K562 (cell line): ENCODE data around the gene PCBP3. TPM values are rescaled to one million over a fixed set of nuclear protein-coding genes. Genes with fewer than 3 reads are reported as not detected.
A peak's percentile ranks its signal among the peaks of the same experiment; 100 is the strongest.

Experiments used
- ATAC-seq: fragments of 200-7000 bp; cut with Tn5 transposase; 3 replicates; pipeline ENCODE4 v1.9.1; 2020; ENCODE audit warnings: moderate library complexity
- BruUV-seq: library from RNA; stranded (reverse); fragments of 400-500 nt; replicated peaks from 2 replicates; lab custom pipeline; 2021; lab: Mats Ljungman, UMichigan
- CTCF ChIA-PET: fragments of 300-600 bp; formaldehyde crosslinking; extraction: SDS; loops from one replicate; lab custom pipeline; 2021; ENCODE audit warnings: low intra/inter-chr PET ratio; lab: Yijun Ruan, JAX
- POLR2A ChIA-PET: fragments of 300-600, 350-650 bp; sonication (Branson Sonifier 250); formaldehyde crosslinking; extraction: SDS; loops from one replicate; lab custom pipeline; 2021; ENCODE audit warnings: antibody characterized with exemption, inconsistent platforms; lab: Yijun Ruan, JAX
- DNase-seq, 4 experiments: peaks; one replicate each; pipeline versions ENCODE4 v3.0.0 to v3.0.0-alpha.2; 2011 to 2018; ENCODE audit warnings: low spot score in 3 of 4, mixed read lengths in 3 of 4; ENCODE audit errors: extremely low read depth in 1 of 4
- FAIRE-seq: peaks from 2 replicates; lab custom pipeline; 2011; peaks lifted over from hg19 to GRCh38; lab: Jason Lieb, UNC
- H2AFZ ChIP-seq: 2 replicates; pipeline ENCODE4 v1.6.0; 2011; ENCODE audit warnings: low read depth, low read length, control low read depth, inconsistent platforms
- H3K27ac ChIP-seq: fragments of 200-600 bp; 3 replicates; pipeline ENCODE4 v1.8.0; 2011; ENCODE audit warnings: low read depth, mild to moderate bottlenecking, control low read depth, inconsistent platforms, low read length, moderate library complexity, mixed read lengths; ENCODE audit errors: extremely low read depth
- H3K27me3 ChIP-seq, 2 experiments: fragments of 300-600 bp in 1 of 2; 2 replicates in 1 of 2; 3 replicates in 1 of 2; pipeline versions ENCODE4 v1.6.0 to v1.8.0; 2011; ENCODE audit warnings: inconsistent platforms in 2 of 2, low read length in 2 of 2, mild to moderate bottlenecking in 1 of 2, mixed read lengths in 1 of 2, moderate library complexity in 1 of 2; ENCODE audit not compliant: control insufficient read depth in 2 of 2, insufficient read depth in 2 of 2
- H3K36me3 ChIP-seq: fragments of 300-600 bp; 3 replicates; pipeline ENCODE4 v1.8.0; 2011; ENCODE audit warnings: mild to moderate bottlenecking, low read length, inconsistent platforms; ENCODE audit not compliant: control insufficient read depth, insufficient read depth
- H3K4me1 ChIP-seq, 2 experiments: fragments of 200-600 bp in 1 of 2; replicated peaks in 1 of 2; 2 replicates in 1 of 2; 3 replicates in 1 of 2; pipeline versions ENCODE4 v1.5.1 to v1.8.0; 2011; ENCODE audit warnings: inconsistent platforms in 2 of 2, low read length in 2 of 2, mild to moderate bottlenecking in 1 of 2, mixed read lengths in 1 of 2, moderate library complexity in 1 of 2; ENCODE audit not compliant: control insufficient read depth in 2 of 2, insufficient read depth in 2 of 2
- H3K4me2 ChIP-seq: 2 replicates; pipeline ENCODE4 v1.6.1; 2011; ENCODE audit warnings: low read length, control low read depth, inconsistent platforms, mixed read lengths; ENCODE audit not compliant: insufficient read depth
- H3K4me3 ChIP-seq: fragments of 200-600 bp; sonication (generic), shearing (Covaris generic); 2 replicates; pipeline ENCODE4 v1.5.1; 2016; ENCODE audit warnings: control low read depth, inconsistent platforms
- H3K79me2 ChIP-seq: fragments of 200-600 bp; 3 replicates; pipeline ENCODE4 v1.8.0; 2011; ENCODE audit warnings: low read length, inconsistent platforms; ENCODE audit not compliant: control insufficient read depth, insufficient read depth
- H3K9ac ChIP-seq, 2 experiments: 2 replicates each; pipeline versions ENCODE4 v1.6.0 to v1.6.1; 2011; ENCODE audit warnings: low read depth in 2 of 2, low read length in 2 of 2, control low read depth in 1 of 2, inconsistent platforms in 1 of 2, mild to moderate bottlenecking in 1 of 2, mixed read lengths in 1 of 2; ENCODE audit not compliant: insufficient read depth in 1 of 2
- H3K9me1 ChIP-seq: one replicate; pipeline ENCODE4 v1.6.0; 2011; ENCODE audit warnings: inconsistent platforms, mild to moderate bottlenecking, low read length, moderate library complexity; ENCODE audit not compliant: control insufficient read depth, insufficient read depth
- H3K9me3 ChIP-seq: replicated peaks from 2 replicates; pipeline ENCODE4 v1.5.1; 2011; ENCODE audit warnings: low read depth, low read length, inconsistent platforms; ENCODE audit not compliant: control insufficient read depth, insufficient read depth
- H4K20me1 ChIP-seq: replicated peaks from 2 replicates; pipeline ENCODE4 v1.6.1; 2011; ENCODE audit warnings: low read length, inconsistent platforms, mixed read lengths; ENCODE audit not compliant: control insufficient read depth, insufficient read depth
- NELFE ChIP-seq: IDR thresholded peaks from 2 replicates; pipeline ENCODE4 v1.6.1; 2011; ENCODE audit warnings: mild to moderate bottlenecking; ENCODE audit not compliant: insufficient read depth, insufficient read length
- NFIC ChIP-seq: fragments of 450-650 bp; IDR thresholded peaks from 2 replicates; pipeline ENCODE4 v1.6.1; 2017; ENCODE audit warnings: mild to moderate bottlenecking, inconsistent platforms
- RCOR1 ChIP-seq, 2 experiments: IDR thresholded peaks; 2 replicates each; pipeline ENCODE4 v1.6.1; 2012; ENCODE audit warnings: low read depth in 2 of 2, low read length in 2 of 2, borderline replicate concordance in 1 of 2, improper control_type of control experiment in 1 of 2
- WGBS: fragments of 100-300 bp; shearing (Covaris generic); methylation state at CpG from one replicate; pipeline ENCODE4 v1.1.6; 2016; ENCODE audit warnings: low coverage, mixed read lengths; ENCODE audit not compliant: insufficient coverage; ENCODE audit errors: missing lambda C conversion rate; 5-methylcytosine and 5-hydroxymethylcytosine counted together
- in situ Hi-C: fragments of 300-500 bp; cut with MboI; formaldehyde crosslinking; loops from 4 replicates; pipeline ENCODE4 v1.15.0; 2018; ENCODE audit warnings: inconsistent platforms, mixed read lengths
- intact Hi-C: fragments of 100-400 bp; cut with micrococcal nuclease; formaldehyde crosslinking; loops from 2 replicates; pipeline ENCODE4 v1.14.2; 2022
- polyA plus RNA-seq, 8 experiments: library from polyadenylated mRNA; depleted of rRNA in 4 of 8; stranded (reverse) in 5 of 8; unstranded in 3 of 8; fragments of >200 nt; fragmentation: Nextera tagmentation in 2 of 8; fragmentation: Illumina TruSeq in 1 of 8; extraction: Ambion mirVana in 2 of 8; extraction: Trizol in 1 of 8; gene quantifications; 2 replicates each; pipeline versions ENCODE4 v1.2.1 to v1.2.3, GENCODE V29; 2011 to 2014; ENCODE audit warnings: inconsistent platforms in 1 of 8, missing spikeins in 1 of 8
- total RNA-seq, 7 experiments: library from RNA; depleted of rRNA in 6 of 7; stranded (reverse); fragments of >200 nt in 6 of 7; fragmentation: Illumina TruSeq in 2 of 7; extraction: Trizol in 2 of 7; gene quantifications; 2 replicates each; pipeline versions ENCODE4 v1.2.1 to v1.2.3, GENCODE V29; 2011 to 2021; ENCODE audit warnings: low replicate concordance in 1 of 7
- TF ChIP-seq, protein P1 (sequence below): sonication (generic); formaldehyde crosslinking; IDR thresholded peaks from 2 replicates; pipeline ENCODE4 v1.8.1; 2023; ENCODE audit warnings: mild to moderate bottlenecking, missing genetic modification reagents, moderate library complexity

The PCBP3 gene
- total and polyA plus RNA-seq, 9 of the 15 experiments (the other 6 are each of a cell fraction or from before 2014, with no cell fraction given): 0.18 TPM; not detected in 8

DNA sequence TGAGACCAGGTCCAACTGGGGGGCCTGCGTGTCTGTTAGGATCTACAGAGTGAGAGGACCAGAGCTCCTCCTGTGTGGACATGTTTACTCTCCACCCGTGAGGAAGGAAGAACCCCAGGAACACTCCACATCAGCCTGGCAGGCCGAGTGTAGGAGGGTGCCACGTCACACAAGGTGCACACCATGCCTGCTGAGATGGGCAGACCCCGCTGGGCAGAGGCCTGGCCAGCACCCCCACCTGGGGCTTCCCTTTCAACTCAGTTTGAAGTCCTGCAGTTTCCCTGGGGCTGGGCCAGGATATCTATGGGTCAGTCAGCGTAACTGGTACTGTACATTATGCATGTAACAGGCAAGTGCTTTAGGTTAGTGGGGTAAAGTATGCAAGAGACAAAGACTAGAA, 30.1 kb upstream of the PCBP3 start (continued):
- TF ChIP-seq, protein P1, sequence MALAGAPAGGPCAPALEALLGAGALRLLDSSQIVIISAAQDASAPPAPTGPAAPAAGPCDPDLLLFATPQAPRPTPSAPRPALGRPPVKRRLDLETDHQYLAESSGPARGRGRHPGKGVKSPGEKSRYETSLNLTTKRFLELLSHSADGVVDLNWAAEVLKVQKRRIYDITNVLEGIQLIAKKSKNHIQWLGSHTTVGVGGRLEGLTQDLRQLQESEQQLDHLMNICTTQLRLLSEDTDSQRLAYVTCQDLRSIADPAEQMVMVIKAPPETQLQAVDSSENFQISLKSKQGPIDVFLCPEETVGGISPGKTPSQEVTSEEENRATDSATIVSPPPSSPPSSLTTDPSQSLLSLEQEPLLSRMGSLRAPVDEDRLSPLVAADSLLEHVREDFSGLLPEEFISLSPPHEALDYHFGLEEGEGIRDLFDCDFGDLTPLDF: no peak
- TF ChIP-seq RCOR1 (IDR thresholded peaks at IDR 0.05; ENCODE audit: borderline replicate concordance in 1 of 2, low read depth in 2 of 2, low read length in 2 of 2): no peak

DNA sequence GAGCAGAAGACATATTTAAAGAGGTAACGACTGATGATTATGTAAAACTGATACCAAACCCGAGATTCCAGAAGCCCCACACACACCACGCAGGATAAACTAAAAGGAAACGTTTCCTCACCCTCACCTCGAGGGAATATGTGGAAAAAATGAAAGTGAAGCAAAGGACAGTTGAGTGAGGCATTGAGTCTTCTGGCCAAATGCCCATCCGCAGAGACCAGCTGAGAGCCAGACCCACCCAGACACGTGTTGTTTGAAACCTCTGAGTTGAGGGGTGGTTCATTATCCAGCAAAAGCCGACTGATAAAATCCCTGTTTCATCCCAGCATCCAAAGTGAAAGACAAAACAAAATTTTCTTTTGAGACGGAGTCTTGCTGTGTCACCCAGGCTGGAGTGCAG, 29.6 kb upstream of the PCBP3 start:
- H3K27ac ChIP-seq: no peak overlapping the region
- in situ Hi-C loops: no loop called here
- H3K27me3 ChIP-seq: peaks cover 57 to 82% of the 10 kb centered on the region in 2 experiments
- H2AFZ ChIP-seq: no peak overlapping the region
- ChIA-PET POLR2A (interaction anchor here (0.7 kb wide), 1 partner anchor 97 kb away, joined by 4 read pairs; no protein-coding TSS in a partner anchor), CTCF (interaction anchor here (0.6 kb wide), 1 partner anchor 19 kb away, joined by 4 read pairs; no protein-coding TSS in a partner anchor)
- peaks cover 12% of the 10 kb centered on the region; the same call in 1 of the 2 replicates for H4K20me1 ChIP-seq
- H3K4me3 ChIP-seq: no peak overlapping the region
- no peaks in the 10 kb centered on the region for H3K79me2 ChIP-seq
- no peak for TF ChIP-seq NELFE
- TF ChIP-seq NFIC: peak; percentile 42
- 2% methylated on average over 9 of the region's 9 CpGs for WGBS
- no peaks in the 10 kb centered on the region for H3K9me1 ChIP-seq
- intact Hi-C loops: no loop called here
- peak overlapping the region; percentile 24; the same call in 1 of the 2 replicates for H3K4me2 ChIP-seq
- peaks cover 2 to 13% of the 10 kb centered on the region in 2 experiments; a peak in 3 of 5 replicates for H3K4me1 ChIP-seq
- no peak for FAIRE-seq
- no peaks in the 10 kb centered on the region for H3K9me3 ChIP-seq
- no peak for ATAC-seq
- no TSS peak for BruUV-seq
- DNase-seq: no peak
- no peak overlapping the region for H3K9ac ChIP-seq
- no peaks in the 10 kb centered on the region for H3K36me3 ChIP-seq
